Sigmoid colon (tissue), 7 donors: ENCODE measurements around the gene ZBTB7B. TPM values are rescaled to one million over a fixed set of nuclear protein-coding genes. Genes with fewer than 3 reads are reported as not detected.

Source experiments
- DNase-seq: peaks from one replicate; pipeline ENCODE4 v3.0.0-alpha.2; 2019
- H3K27ac ChIP-seq, 4 donors: fragments of 200-600 bp; sonication (generic); one replicate each; pipeline ENCODE4 v1.5.1; 2016 to 2019; ENCODE audit warnings: mild to moderate bottlenecking in 1 of 4
- H3K27me3 ChIP-seq, 3 donors: fragments of 200-600 bp; sonication (generic); one replicate each; pipeline ENCODE4 v1.5.1; 2019; ENCODE audit warnings: mild to moderate bottlenecking in 1 of 3
- H3K36me3 ChIP-seq, 4 donors: fragments of 200-600 bp; sonication (generic); one replicate each; pipeline ENCODE4 v1.5.1; 2016 to 2019
- H3K4me1 ChIP-seq, 4 donors: fragments of 200-600 bp; sonication (generic); one replicate each; pipeline ENCODE4 v1.5.1; 2017 to 2019
- H3K4me3 ChIP-seq, 4 donors: fragments of 200-600 bp; sonication (generic); one replicate each; pipeline ENCODE4 v1.5.1; 2017 to 2019; ENCODE audit warnings: mild to moderate bottlenecking in 2 of 4, moderate library complexity in 1 of 4
- H3K9me3 ChIP-seq, 4 donors: fragments of 200-600 bp in 3 of 4; sonication (generic) in 3 of 4; one replicate each; pipeline versions ENCODE4 v1.5.1 to v1.6.1; 2013 to 2019
- CTCF ChIP-seq, 4 experiments: fragments of 450-650 bp in 3 of 4; fragments of 200-600 bp in 1 of 4; IDR thresholded peaks; one replicate each; pipeline ENCODE4 v1.5.1; 2016 to 2019; ENCODE audit warnings: antibody characterized with exemption in 4 of 4, mild to moderate bottlenecking in 3 of 4, moderate library complexity in 2 of 4
- EP300 ChIP-seq, 4 donors: sonication (generic); formaldehyde crosslinking; IDR thresholded peaks; one replicate each; pipeline ENCODE4 v1.6.1; 2017; ENCODE audit warnings: antibody characterized with exemption in 4 of 4
- POLR2A ChIP-seq, 2 donors: fragments of 450-650 bp; IDR thresholded peaks; one replicate each; pipeline ENCODE4 v1.6.1; 2016; ENCODE audit warnings: antibody characterized with exemption in 2 of 2, mild to moderate bottlenecking in 2 of 2, moderate library complexity in 2 of 2
- POLR2AphosphoS5 ChIP-seq, 4 donors: sonication (generic); formaldehyde crosslinking; IDR thresholded peaks; one replicate each; pipeline ENCODE4 v1.6.1; 2017; ENCODE audit warnings: antibody characterized with exemption in 4 of 4
- WGBS, 2 donors: extraction: QIAGEN DNeasy Blood & Tissue Kit; methylation state at CpG; one replicate each; pipeline ENCODE4 v1.1.7; 2013; 5-methylcytosine and 5-hydroxymethylcytosine counted together
- intact Hi-C: fragments of 100-400 bp; cut with DNase I; formaldehyde crosslinking; loops from one replicate; pipeline ENCODE4 v1.15.1; 2023
- polyA plus RNA-seq, 3 donors: library from polyadenylated mRNA; stranded (reverse); fragments of 200-250 nt; gene quantifications; one replicate each; pipeline ENCODE4 v1.2.3, GENCODE V29; 2013
- total RNA-seq, 4 donors: library from RNA; depleted of rRNA; stranded (reverse); fragments of >200 nt; gene quantifications; one replicate each; pipeline ENCODE4 v1.1.0, GENCODE V29; 2016
- donor health status: healthy with polysubstance abuse.
- donor health status: Bipolar disorder and iron deficiency.
- donor health status: healthy.

Gene ZBTB7B
- total and polyA plus RNA-seq, 7 donors: 24.4 to 342 (median 35.3) TPM

GRCh38 chr1:155001675-155002463 is 733 bp upstream of the ZBTB7B start:
- Histone ChIP-seq H3K4me3 (peak overlapping the region; percentile 73 to 94 (median 81)), H3K9me3 (no peaks in the 10 kb centered on the region), H3K27me3 (no peaks in the 10 kb centered on the region), H3K27ac (peak overlapping the region; percentile 96 to 99 (median 98)), H3K4me1 (peaks cover 0 to 50% (median 47%) of the 10 kb centered on the region in 4 donors), H3K36me3 (no peaks in the 10 kb centered on the region)
- intact Hi-C loops: loop anchor here (1.0 to 5.0 kb wide), 3 partner anchors 28 to 65 kb away; partner anchors contain the start of genes ADAM15, CKS1B and PMVK
- DNase-seq: peak; percentile 100
- WGBS, 2 donors: 1% methylated on average over 38 of the region's 38 CpGs
- TF ChIP-seq EP300 (IDR thresholded peaks at IDR 0.05): no peak
- TF ChIP-seq POLR2AphosphoS5 (IDR thresholded peaks at IDR 0.05): peak; percentile 89 to 94 (median 92)
- peak in 2 of 4 experiments; percentile 6 to 22 for TF ChIP-seq CTCF (IDR thresholded peaks at IDR 0.05)
- TF ChIP-seq POLR2A (IDR thresholded peaks at IDR 0.05): peak; percentile 91 to 95

GRCh38 chr1:155003227-155003765 is 694 bp downstream of the ZBTB7B start:
- Histone ChIP-seq H3K4me1 (peaks cover 0 to 64% (median 62%) of the 10 kb centered on the region in 4 donors), H3K27ac (peak overlapping the region; percentile 96 to 99 (median 98)), H3K9me3 (no peaks in the 10 kb centered on the region), H3K27me3 (no peaks in the 10 kb centered on the region), H3K4me3 (peak overlapping the region; percentile 73 to 94 (median 81)), H3K36me3 (no peaks in the 10 kb centered on the region)
- intact Hi-C loops: loop anchor here (5.0 kb wide), 1 partner anchor 49 kb away; the partner anchor contains the start of gene ADAM15
- TF ChIP-seq POLR2A (IDR thresholded peaks at IDR 0.05) (no peak), POLR2AphosphoS5 (IDR thresholded peaks at IDR 0.05) (no peak), CTCF (IDR thresholded peaks at IDR 0.05) (no peak), EP300 (IDR thresholded peaks at IDR 0.05) (no peak)
- no peak for DNase-seq
- WGBS, 2 donors: 0 to 1% methylated on average over 37 of the region's 37 CpGs

GRCh38 chr1:155003766-155004351 is 1.3 kb downstream of the ZBTB7B start:
- Histone ChIP-seq H3K36me3 (no peaks in the 10 kb centered on the region), H3K9me3 (no peaks in the 10 kb centered on the region), H3K4me1 (peaks cover 0 to 66% (median 63%) of the 10 kb centered on the region in 4 donors), H3K4me3 (peak overlapping the region; percentile 73 to 94 (median 81)), H3K27ac (peak overlapping the region; percentile 96 to 99 (median 98)), H3K27me3 (no peaks in the 10 kb centered on the region)
- no peak for TF ChIP-seq POLR2A (IDR thresholded peaks at IDR 0.05)
- TF ChIP-seq EP300 (IDR thresholded peaks at IDR 0.05): no peak
- no peak for TF ChIP-seq CTCF (IDR thresholded peaks at IDR 0.05)
- peak in 2 of 4 donors; percentile 32 to 44 for TF ChIP-seq POLR2AphosphoS5 (IDR thresholded peaks at IDR 0.05)
- 1 to 3% methylated on average over 34 of the region's 34 CpGs for WGBS, 2 donors
- intact Hi-C loops: loop anchor here (5.0 kb wide), 1 partner anchor 48 kb away; the partner anchor contains the start of gene ADAM15
- peak; percentile 92 for DNase-seq

- Histone ChIP-seq H3K27me3 (no peaks in the 10 kb centered on the region), H3K9me3 (no peaks in the 10 kb centered on the region), H3K4me1 (peaks cover 0 to 64% (median 61%) of the 10 kb centered on the region in 4 donors), H3K4me3 (peak overlapping the region; percentile 73 to 94 (median 81)), H3K36me3 (no peaks in the 10 kb centered on the region), H3K27ac (peak overlapping the region; percentile 96 to 99 (median 98))
- no peak for DNase-seq
- intact Hi-C loops: loop anchor here (5.0 kb wide), 1 partner anchor 48 kb away; the partner anchor contains the start of gene ADAM15
- TF ChIP-seq POLR2A (IDR thresholded peaks at IDR 0.05): no peak
- TF ChIP-seq EP300 (IDR thresholded peaks at IDR 0.05): no peak
- no peak for TF ChIP-seq CTCF (IDR thresholded peaks at IDR 0.05)
- no peak for TF ChIP-seq POLR2AphosphoS5 (IDR thresholded peaks at IDR 0.05)
- 10 to 45% methylated on average over 5 of the region's 5 CpGs for WGBS, 2 donors
Observed at GRCh38 chr1:155004352-155005075, 1.9 kb downstream of the ZBTB7B start.
